Liver (tissue), 9 donors: Measurements from ENCODE around the gene GNG7. TPM values are rescaled to one million over a fixed set of nuclear protein-coding genes. Genes with fewer than 3 reads are reported as not detected.

ENCODE experiments used
- DNase-seq: peaks from one replicate; pipeline ENCODE4 v3.0.0-alpha.2; 2017; ENCODE audit warnings: low spot score
- H3K27ac ChIP-seq, 2 donors: one replicate each; pipeline ENCODE4 v1.7.0; 2013; ENCODE audit warnings: inconsistent platforms in 2 of 2, low read length in 2 of 2, control low read depth in 1 of 2, low read depth in 1 of 2, mild to moderate bottlenecking in 1 of 2
- H3K27me3 ChIP-seq, 4 donors: one replicate each; pipeline versions ENCODE4 v1.6.1 to v1.7.0; 2013; ENCODE audit warnings: low read length in 3 of 4, inconsistent platforms in 1 of 4, mild to moderate bottlenecking in 1 of 4, moderate library complexity in 1 of 4; ENCODE audit not compliant: control insufficient read depth in 4 of 4, insufficient read depth in 4 of 4
- H3K36me3 ChIP-seq, 4 donors: one replicate each; pipeline versions ENCODE4 v1.6.1 to v1.7.0; 2013; ENCODE audit warnings: low read length in 3 of 4, mild to moderate bottlenecking in 3 of 4, low read depth in 1 of 4, moderate library complexity in 1 of 4; ENCODE audit not compliant: control insufficient read depth in 4 of 4, insufficient read depth in 3 of 4
- H3K4me1 ChIP-seq, 4 donors: one replicate each; pipeline versions ENCODE4 v1.6.1 to v1.7.0; 2013; ENCODE audit warnings: low read length in 3 of 4, mild to moderate bottlenecking in 3 of 4, moderate library complexity in 1 of 4; ENCODE audit not compliant: control insufficient read depth in 4 of 4, insufficient read depth in 4 of 4
- H3K4me3 ChIP-seq, 3 donors: one replicate each; pipeline versions ENCODE4 v1.6.1 to v1.7.0; 2013; ENCODE audit warnings: low read length in 3 of 3, control low read depth in 1 of 3, low read depth in 1 of 3, mild to moderate bottlenecking in 1 of 3
- H3K9ac ChIP-seq, 2 donors: one replicate each; pipeline ENCODE4 v1.7.0; 2013; ENCODE audit warnings: low read length in 2 of 2, mild to moderate bottlenecking in 2 of 2, moderate library complexity in 2 of 2, control low read depth in 1 of 2, low read depth in 1 of 2
- H3K9me3 ChIP-seq, 4 donors: one replicate each; pipeline versions ENCODE4 v1.6.1 to v1.7.0; 2013; ENCODE audit warnings: low read length in 3 of 4; ENCODE audit not compliant: control insufficient read depth in 4 of 4
- EGR1 ChIP-seq, 2 donors: IDR thresholded peaks; 2 replicates each; pipeline ENCODE4 v1.6.1; 2016 to 2018; ENCODE audit warnings: antibody characterized with exemption in 2 of 2, low read depth in 2 of 2
- FOXA1 ChIP-seq: IDR thresholded peaks from 2 replicates; pipeline ENCODE4 v1.6.1; 2016; ENCODE audit warnings: antibody characterized with exemption
- FOXA2 ChIP-seq: IDR thresholded peaks from 2 replicates; pipeline ENCODE4 v1.6.1; 2016; ENCODE audit warnings: antibody characterized with exemption
- GABPA ChIP-seq, 2 donors: IDR thresholded peaks in 1 of 2; conservative IDR thresholded peaks in 1 of 2; 2 replicates each; pipeline ENCODE4 v1.6.1; 2016; ENCODE audit warnings: antibody characterized with exemption in 2 of 2, mild to moderate bottlenecking in 1 of 2, moderate library complexity in 1 of 2
- HNF4A ChIP-seq, 2 donors: conservative IDR thresholded peaks; 2 replicates each; pipeline ENCODE4 v1.6.1; 2016; ENCODE audit warnings: antibody characterized with exemption in 2 of 2, mild to moderate bottlenecking in 2 of 2
- HNF4G ChIP-seq: IDR thresholded peaks from 2 replicates; pipeline ENCODE4 v1.6.1; 2016; ENCODE audit warnings: antibody characterized with exemption
- JUND ChIP-seq, 2 donors: IDR thresholded peaks; 2 replicates each; pipeline ENCODE4 v1.6.1; 2016; ENCODE audit warnings: antibody characterized with exemption in 2 of 2
- MAX ChIP-seq: IDR thresholded peaks from 2 replicates; pipeline ENCODE4 v1.6.1; 2016; ENCODE audit warnings: antibody characterized with exemption
- NR2F2 ChIP-seq: IDR thresholded peaks from 2 replicates; pipeline ENCODE4 v1.6.1; 2016; ENCODE audit warnings: antibody characterized with exemption
- RAD21 ChIP-seq, 2 donors: IDR thresholded peaks; 2 replicates each; pipeline ENCODE4 v1.6.1; 2016; ENCODE audit warnings: antibody characterized with exemption in 2 of 2, mild to moderate bottlenecking in 2 of 2
- RXRA ChIP-seq, 2 donors: IDR thresholded peaks; 2 replicates each; pipeline ENCODE4 v1.6.1; 2017 to 2018; ENCODE audit warnings: antibody characterized with exemption in 2 of 2, mild to moderate bottlenecking in 1 of 2
- SP1 ChIP-seq: IDR thresholded peaks from 2 replicates; pipeline ENCODE4 v1.6.1; 2018; ENCODE audit warnings: antibody characterized with exemption, mild to moderate bottlenecking
- TAF1 ChIP-seq: conservative IDR thresholded peaks from 2 replicates; pipeline ENCODE4 v1.6.1; 2016; ENCODE audit warnings: antibody characterized with exemption, mild to moderate bottlenecking
- YY1 ChIP-seq: IDR thresholded peaks from 2 replicates; pipeline ENCODE4 v1.6.1; 2016; ENCODE audit warnings: antibody characterized with exemption, mild to moderate bottlenecking
- ZBTB33 ChIP-seq: IDR thresholded peaks from 2 replicates; pipeline ENCODE4 v1.6.1; 2016; ENCODE audit warnings: antibody characterized with exemption
- WGBS: extraction: QIAGEN DNeasy Blood & Tissue Kit; methylation state at CpG from one replicate; pipeline ENCODE4 v1.1.7; 2013; 5-methylcytosine and 5-hydroxymethylcytosine counted together
- polyA plus RNA-seq, 2 donors: library from polyadenylated mRNA; stranded (reverse) in 1 of 2; unstranded in 1 of 2; fragments of 200-250 nt in 1 of 2; fragments of >200 nt in 1 of 2; fragmentation: Nextera tagmentation in 1 of 2; extraction: Ambion mirVana in 1 of 2; gene quantifications; one replicate each; pipeline versions ENCODE4 v1.2.1 to v1.2.3, GENCODE V29; 2013 to 2015
- total RNA-seq, 2 donors: library from RNA; depleted of rRNA; stranded (reverse); fragments of >200 nt; gene quantifications; one replicate each; pipeline ENCODE4 v1.2.3, GENCODE V29; 2014
- TF ChIP-seq, protein P1 (sequence below): IDR thresholded peaks from 2 replicates; pipeline ENCODE4 v1.6.1; 2016; ENCODE audit warnings: antibody characterized with exemption
- TF ChIP-seq, protein P2 (sequence below): IDR thresholded peaks from 2 replicates; pipeline ENCODE4 v1.6.1; 2016; ENCODE audit warnings: antibody characterized with exemption, mild to moderate bottlenecking
- TF ChIP-seq, protein P3 (sequence below): fragments of 150-350 bp; IDR thresholded peaks from 2 replicates; pipeline ENCODE4 v1.5.1; 2017; ENCODE audit warnings: improper control_type of control experiment, low read depth, low read length; ENCODE audit not compliant: missing input control
- donor health status: healthy.
- donor health status: healthy.
- donor health status: healthy.
- donor health status: healthy.
- donor health status: healthy.

The GNG7 gene
- total and polyA plus RNA-seq, 4 donors, result 0.75 to 1.9 (median 1.1) TPM

DNA sequence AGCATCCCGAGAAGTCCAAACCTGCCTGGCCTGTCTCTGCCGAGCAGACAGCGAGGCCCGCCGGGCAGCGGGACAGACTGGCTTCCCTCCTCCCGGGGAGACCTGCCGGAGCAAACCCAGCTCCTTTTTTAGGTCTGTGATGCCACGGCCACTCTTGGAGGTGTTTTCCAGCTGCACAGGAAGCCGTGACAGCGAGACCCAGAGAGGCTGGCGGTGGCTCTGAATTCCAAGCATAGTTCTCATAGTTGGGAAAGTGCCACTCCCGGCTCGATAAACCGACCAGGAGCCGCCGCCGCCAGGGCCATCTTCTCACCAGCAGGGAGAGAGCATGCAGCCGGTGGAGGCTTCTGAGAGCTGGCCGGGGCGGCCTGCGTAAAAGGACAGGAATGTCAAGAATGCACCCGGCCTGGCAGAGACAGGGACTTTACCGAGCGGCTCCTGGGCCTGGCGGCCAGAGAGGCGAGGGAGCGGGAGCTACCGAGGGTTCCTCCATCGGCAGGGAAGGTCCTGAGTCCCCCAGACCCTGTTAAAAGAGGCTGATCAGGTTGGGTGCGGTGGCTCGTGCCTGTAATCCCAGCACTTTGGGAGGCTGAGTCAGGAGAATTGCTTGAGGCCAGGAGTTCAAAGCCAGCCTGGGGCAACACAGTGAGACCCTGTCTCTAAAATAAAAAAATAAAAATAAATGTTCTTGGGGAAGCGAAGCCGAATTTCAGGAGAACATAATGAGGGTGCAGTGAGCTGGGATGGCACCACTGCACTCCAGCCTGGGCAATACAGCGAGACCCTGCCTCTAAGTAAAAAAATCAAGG is 161.6 kb downstream of the GNG7 start:
- TF ChIP-seq, protein P1, sequence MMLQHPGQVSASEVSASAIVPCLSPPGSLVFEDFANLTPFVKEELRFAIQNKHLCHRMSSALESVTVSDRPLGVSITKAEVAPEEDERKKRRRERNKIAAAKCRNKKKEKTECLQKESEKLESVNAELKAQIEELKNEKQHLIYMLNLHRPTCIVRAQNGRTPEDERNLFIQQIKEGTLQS, result peak; percentile 33
- TF ChIP-seq SP1, result peak; percentile 81
- peak; percentile 52 for TF ChIP-seq MAX
- no peak for TF ChIP-seq EGR1 (IDR thresholded peaks at IDR 0.05; ENCODE audit: low read depth in 2 of 2)
- TF ChIP-seq FOXA1, result no peak
- TF ChIP-seq, protein P2, sequence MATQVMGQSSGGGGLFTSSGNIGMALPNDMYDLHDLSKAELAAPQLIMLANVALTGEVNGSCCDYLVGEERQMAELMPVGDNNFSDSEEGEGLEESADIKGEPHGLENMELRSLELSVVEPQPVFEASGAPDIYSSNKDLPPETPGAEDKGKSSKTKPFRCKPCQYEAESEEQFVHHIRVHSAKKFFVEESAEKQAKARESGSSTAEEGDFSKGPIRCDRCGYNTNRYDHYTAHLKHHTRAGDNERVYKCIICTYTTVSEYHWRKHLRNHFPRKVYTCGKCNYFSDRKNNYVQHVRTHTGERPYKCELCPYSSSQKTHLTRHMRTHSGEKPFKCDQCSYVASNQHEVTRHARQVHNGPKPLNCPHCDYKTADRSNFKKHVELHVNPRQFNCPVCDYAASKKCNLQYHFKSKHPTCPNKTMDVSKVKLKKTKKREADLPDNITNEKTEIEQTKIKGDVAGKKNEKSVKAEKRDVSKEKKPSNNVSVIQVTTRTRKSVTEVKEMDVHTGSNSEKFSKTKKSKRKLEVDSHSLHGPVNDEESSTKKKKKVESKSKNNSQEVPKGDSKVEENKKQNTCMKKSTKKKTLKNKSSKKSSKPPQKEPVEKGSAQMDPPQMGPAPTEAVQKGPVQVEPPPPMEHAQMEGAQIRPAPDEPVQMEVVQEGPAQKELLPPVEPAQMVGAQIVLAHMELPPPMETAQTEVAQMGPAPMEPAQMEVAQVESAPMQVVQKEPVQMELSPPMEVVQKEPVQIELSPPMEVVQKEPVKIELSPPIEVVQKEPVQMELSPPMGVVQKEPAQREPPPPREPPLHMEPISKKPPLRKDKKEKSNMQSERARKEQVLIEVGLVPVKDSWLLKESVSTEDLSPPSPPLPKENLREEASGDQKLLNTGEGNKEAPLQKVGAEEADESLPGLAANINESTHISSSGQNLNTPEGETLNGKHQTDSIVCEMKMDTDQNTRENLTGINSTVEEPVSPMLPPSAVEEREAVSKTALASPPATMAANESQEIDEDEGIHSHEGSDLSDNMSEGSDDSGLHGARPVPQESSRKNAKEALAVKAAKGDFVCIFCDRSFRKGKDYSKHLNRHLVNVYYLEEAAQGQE, result peak; percentile 26
- no peak for TF ChIP-seq HNF4G
- peak; percentile 57 to 67 for TF ChIP-seq JUND (IDR thresholded peaks at IDR 0.05)
- peak; percentile 62 to 77 for TF ChIP-seq RAD21 (IDR thresholded peaks at IDR 0.05)
- TF ChIP-seq, protein P3, sequence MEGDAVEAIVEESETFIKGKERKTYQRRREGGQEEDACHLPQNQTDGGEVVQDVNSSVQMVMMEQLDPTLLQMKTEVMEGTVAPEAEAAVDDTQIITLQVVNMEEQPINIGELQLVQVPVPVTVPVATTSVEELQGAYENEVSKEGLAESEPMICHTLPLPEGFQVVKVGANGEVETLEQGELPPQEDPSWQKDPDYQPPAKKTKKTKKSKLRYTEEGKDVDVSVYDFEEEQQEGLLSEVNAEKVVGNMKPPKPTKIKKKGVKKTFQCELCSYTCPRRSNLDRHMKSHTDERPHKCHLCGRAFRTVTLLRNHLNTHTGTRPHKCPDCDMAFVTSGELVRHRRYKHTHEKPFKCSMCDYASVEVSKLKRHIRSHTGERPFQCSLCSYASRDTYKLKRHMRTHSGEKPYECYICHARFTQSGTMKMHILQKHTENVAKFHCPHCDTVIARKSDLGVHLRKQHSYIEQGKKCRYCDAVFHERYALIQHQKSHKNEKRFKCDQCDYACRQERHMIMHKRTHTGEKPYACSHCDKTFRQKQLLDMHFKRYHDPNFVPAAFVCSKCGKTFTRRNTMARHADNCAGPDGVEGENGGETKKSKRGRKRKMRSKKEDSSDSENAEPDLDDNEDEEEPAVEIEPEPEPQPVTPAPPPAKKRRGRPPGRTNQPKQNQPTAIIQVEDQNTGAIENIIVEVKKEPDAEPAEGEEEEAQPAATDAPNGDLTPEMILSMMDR, result peak; percentile 42
- no peak for TF ChIP-seq ZBTB33
- TF ChIP-seq TAF1, result no peak
- peak in 1 of 2 donors; percentile 51 for TF ChIP-seq HNF4A (conservative IDR thresholded peaks at IDR 0.05)
- peak; percentile 83 for TF ChIP-seq NR2F2
- no peak for TF ChIP-seq GABPA (IDR thresholded peaks at IDR 0.05 in 1 of 2, conservative IDR thresholded peaks at IDR 0.05 in 1 of 2)
- TF ChIP-seq FOXA2, result no peak
- peak; percentile 73 for TF ChIP-seq RXRA (IDR thresholded peaks at IDR 0.05)
- peak; percentile 71 for TF ChIP-seq YY1
- Histone ChIP-seq H3K4me3 (no peak overlapping the region), H3K4me1 (peaks cover 10 to 36% (median 25%) of the 10 kb centered on the region in 4 donors), H3K36me3 (no peaks in the 10 kb centered on the region), H3K27me3 (no peaks in the 10 kb centered on the region), H3K27ac (peak overlapping the region; percentile 34 to 39), H3K9ac (peak overlapping the region in 1 of 2 donors; percentile 14), H3K9me3 (no peaks in the 10 kb centered on the region)
- no peak for DNase-seq
- WGBS, result 31% methylated on average over 35 of the region's 35 CpGs
